ENCODE results near the gene F13B. TPM values are rescaled to one million over a fixed set of nuclear protein-coding genes. Genes with fewer than 3 reads are reported as not detected.

The F13B gene
- total RNA-seq, 1 donor from 2014 or later, result not detected

DNA sequence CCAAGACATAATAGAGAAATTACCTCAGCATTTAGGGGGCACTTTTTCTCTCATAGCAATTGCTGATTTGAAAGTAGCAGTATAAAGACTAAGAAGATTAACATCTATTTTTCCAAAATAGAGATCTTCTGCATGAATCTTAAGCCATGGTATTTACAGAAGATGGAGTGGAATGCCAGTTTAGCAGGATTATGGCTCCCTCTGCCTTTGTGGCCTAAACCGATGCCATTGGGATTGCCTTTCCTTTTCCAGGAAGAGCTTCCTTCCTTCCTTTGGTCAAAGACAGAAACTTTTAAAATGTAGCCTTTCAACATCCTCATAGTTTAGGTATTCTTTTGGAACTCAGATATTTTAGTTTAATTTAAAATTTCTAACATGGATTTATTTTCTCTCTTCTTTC, 50.3 kb downstream of the F13B start:
- ATAC-seq (ENCODE audit: low read depth), result no peak
- no peak for DNase-seq
- H3K27ac Mint-ChIP-seq, result no peak overlapping the region
- ChIA-PET CTCF (no interaction called here), POLR2A (no interaction called here)
- H3K4me3 Mint-ChIP-seq, result no peak overlapping the region
- peaks cover under 1% of the 10 kb centered on the region for H3K9me3 Mint-ChIP-seq
- no peaks in the 10 kb centered on the region for H3K4me1 Mint-ChIP-seq
- H3K36me3 Mint-ChIP-seq (ENCODE audit: low read depth), result no peaks in the 10 kb centered on the region
- TF ChIP-seq, protein P1, sequence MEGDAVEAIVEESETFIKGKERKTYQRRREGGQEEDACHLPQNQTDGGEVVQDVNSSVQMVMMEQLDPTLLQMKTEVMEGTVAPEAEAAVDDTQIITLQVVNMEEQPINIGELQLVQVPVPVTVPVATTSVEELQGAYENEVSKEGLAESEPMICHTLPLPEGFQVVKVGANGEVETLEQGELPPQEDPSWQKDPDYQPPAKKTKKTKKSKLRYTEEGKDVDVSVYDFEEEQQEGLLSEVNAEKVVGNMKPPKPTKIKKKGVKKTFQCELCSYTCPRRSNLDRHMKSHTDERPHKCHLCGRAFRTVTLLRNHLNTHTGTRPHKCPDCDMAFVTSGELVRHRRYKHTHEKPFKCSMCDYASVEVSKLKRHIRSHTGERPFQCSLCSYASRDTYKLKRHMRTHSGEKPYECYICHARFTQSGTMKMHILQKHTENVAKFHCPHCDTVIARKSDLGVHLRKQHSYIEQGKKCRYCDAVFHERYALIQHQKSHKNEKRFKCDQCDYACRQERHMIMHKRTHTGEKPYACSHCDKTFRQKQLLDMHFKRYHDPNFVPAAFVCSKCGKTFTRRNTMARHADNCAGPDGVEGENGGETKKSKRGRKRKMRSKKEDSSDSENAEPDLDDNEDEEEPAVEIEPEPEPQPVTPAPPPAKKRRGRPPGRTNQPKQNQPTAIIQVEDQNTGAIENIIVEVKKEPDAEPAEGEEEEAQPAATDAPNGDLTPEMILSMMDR (IDR thresholded peaks at IDR 0.05), result no peak
- intact Hi-C loops (cut with micrococcal nuclease), result no loop called here
- H3K27me3 Mint-ChIP-seq, result no peaks in the 10 kb centered on the region

DNA sequence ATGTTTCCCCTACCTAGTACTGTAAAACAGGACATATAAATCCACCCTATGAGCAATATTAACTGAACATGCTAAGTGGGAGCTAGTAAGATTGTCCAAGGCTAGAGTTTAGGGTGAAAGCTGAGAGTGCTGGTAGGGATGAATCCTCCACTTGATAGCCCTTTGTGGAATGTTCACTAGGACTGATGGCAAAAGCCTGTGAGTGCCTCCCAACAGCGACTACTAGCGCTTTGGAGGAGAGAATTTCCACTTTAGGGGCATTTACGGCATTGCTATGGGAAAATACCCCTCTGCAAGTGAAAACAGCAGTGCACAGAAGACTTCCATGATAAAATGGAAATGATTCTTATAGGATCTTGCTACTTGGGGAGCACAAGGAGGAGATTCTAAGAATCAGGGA, 53.8 kb downstream of the F13B start:
- Mint-ChIP-seq H3K4me1 (no peaks in the 10 kb centered on the region), H3K27me3 (no peaks in the 10 kb centered on the region), H3K27ac (no peak overlapping the region), H3K9me3 (peaks cover 6% of the 10 kb centered on the region), H3K36me3 (ENCODE audit: low read depth) (no peaks in the 10 kb centered on the region), H3K4me3 (no peak overlapping the region)
- ChIA-PET CTCF (no interaction called here), POLR2A (no interaction called here)
- TF ChIP-seq, protein P1 (IDR thresholded peaks at IDR 0.05), result no peak
- ATAC-seq (ENCODE audit: low read depth) (no peak), DNase-seq (no peak)
- intact Hi-C loops (cut with micrococcal nuclease), result no loop called here

DNA sequence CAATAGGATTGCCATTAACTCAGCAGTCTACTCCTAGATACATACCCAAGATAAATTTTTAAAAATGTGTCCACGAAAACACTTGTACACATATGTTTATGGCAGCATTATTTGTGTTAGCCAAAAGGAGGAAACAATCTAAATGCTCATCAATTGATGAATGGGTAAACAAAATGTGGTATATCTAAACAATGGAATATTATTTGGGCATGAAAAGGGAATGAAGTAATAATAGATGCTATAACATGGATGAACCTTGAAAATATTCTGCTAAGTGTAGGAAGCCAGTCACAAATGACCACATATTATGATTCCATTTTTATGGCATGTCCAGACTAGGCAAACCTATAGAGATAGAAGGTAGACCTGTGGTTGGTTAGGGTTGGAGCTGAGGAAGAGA, 55.4 kb downstream of the F13B start:
- H3K4me1 Mint-ChIP-seq, result no peaks in the 10 kb centered on the region
- H3K36me3 Mint-ChIP-seq (ENCODE audit: low read depth), result no peaks in the 10 kb centered on the region
- intact Hi-C loops (cut with micrococcal nuclease), result no loop called here
- TF ChIP-seq, protein P1 (IDR thresholded peaks at IDR 0.05), result no peak
- no peak overlapping the region for H3K27ac Mint-ChIP-seq
- ATAC-seq (ENCODE audit: low read depth) (no peak), DNase-seq (no peak)
- no peak overlapping the region for H3K4me3 Mint-ChIP-seq
- ChIA-PET CTCF (no interaction called here), POLR2A (no interaction called here)
- no peaks in the 10 kb centered on the region for H3K27me3 Mint-ChIP-seq
- peaks cover 6% of the 10 kb centered on the region for H3K9me3 Mint-ChIP-seq

DNA sequence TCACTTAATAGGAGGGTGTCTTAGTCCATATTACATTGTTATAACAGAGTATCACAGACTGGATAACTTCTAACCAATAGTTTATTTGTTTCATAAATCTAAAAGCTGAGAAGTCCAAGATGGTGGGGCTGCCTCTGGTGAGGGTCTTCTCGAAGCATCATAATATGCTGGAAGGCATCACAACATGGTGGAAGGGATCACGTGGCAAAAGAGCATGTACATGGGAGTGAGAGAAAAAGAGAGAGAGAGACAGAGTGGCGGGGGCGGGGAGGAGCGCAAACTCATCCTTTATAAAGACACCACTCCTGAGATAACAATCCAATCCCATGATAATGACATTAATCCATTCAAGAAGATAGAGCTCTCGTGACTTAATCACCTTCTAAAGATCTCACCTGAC, 58.2 kb downstream of the F13B start:
- Mint-ChIP-seq H3K36me3 (ENCODE audit: low read depth) (no peaks in the 10 kb centered on the region), H3K4me3 (no peak overlapping the region), H3K9me3 (peaks cover 6% of the 10 kb centered on the region), H3K27ac (no peak overlapping the region), H3K27me3 (no peaks in the 10 kb centered on the region), H3K4me1 (no peaks in the 10 kb centered on the region)
- CTCF ChIA-PET, result no interaction called here
- ATAC-seq (ENCODE audit: low read depth) (no peak), DNase-seq (no peak)
- POLR2A ChIA-PET, result no interaction called here
- intact Hi-C loops (cut with micrococcal nuclease), result no loop called here
- TF ChIP-seq, protein P1 (IDR thresholded peaks at IDR 0.05), result no peak

DNA sequence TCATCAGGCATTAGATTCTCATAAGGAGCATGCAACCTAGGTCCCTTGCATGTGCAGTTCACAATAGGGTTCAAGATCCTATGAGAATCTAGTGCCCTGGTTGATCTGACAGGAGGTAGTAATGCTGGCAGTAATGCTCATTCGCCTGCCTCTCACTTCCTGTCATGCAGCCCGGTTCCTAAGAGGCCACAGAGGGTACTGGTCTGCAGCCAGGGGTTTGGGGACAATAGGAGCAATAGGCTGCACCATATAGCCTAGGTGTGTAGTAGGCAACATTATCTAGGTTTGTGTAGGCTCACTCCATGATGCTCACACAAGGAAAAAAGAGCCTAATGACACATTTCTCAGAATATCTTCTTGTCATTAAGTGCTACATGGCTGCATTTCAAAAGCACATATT, 63.9 kb downstream of the F13B start:
- ChIA-PET CTCF (no interaction called here), POLR2A (no interaction called here)
- ATAC-seq (ENCODE audit: low read depth), result no peak
- TF ChIP-seq, protein P1 (IDR thresholded peaks at IDR 0.05), result no peak
- DNase-seq, result no peak
- intact Hi-C loops (cut with micrococcal nuclease), result no loop called here
- H3K4me1 Mint-ChIP-seq, result no peaks in the 10 kb centered on the region
- no peak overlapping the region for H3K4me3 Mint-ChIP-seq
- no peaks in the 10 kb centered on the region for H3K27me3 Mint-ChIP-seq
- no peak overlapping the region for H3K27ac Mint-ChIP-seq
- no peaks in the 10 kb centered on the region for H3K36me3 Mint-ChIP-seq (ENCODE audit: low read depth)
- H3K9me3 Mint-ChIP-seq, result no peaks in the 10 kb centered on the region
